ENCODE data around the gene RAMP1. TPM values are rescaled to one million over a fixed set of nuclear protein-coding genes. Genes with fewer than 3 reads are reported as not detected.
"Not testable (repeated sequence)": the region's sequence is repeated elsewhere in the genome, so short reads cannot be mapped to it uniquely, and the experiment has no call there.

The RAMP1 gene
- total RNA-seq, 5 donors from 2014 or later (not counting 1 experiment from before 2014, with no cell fraction given), result 0.61 to 1.1 (median 0.95) TPM; not detected in 1

- no peak for DNase-seq
- peaks cover 0 to 3% of the 10 kb centered on the region in 2 donors for H3K27me3 Mint-ChIP-seq
- H3K4me1 Mint-ChIP-seq, result no peaks in the 10 kb centered on the region
- Histone ChIP-seq H3K9me3 (no peaks in the 10 kb centered on the region), H3K4me1 (ENCODE audit: control insufficient read depth in 1 of 2, extremely low read depth in 1 of 2, insufficient read depth in 2 of 2, low read length in 2 of 2) (no peaks in the 10 kb centered on the region), H3K36me3 (ENCODE audit: control insufficient read depth in 2 of 2, extremely low read depth in 1 of 2, insufficient read depth in 1 of 2, low read length in 1 of 2) (no peaks in the 10 kb centered on the region), H3K27ac (ENCODE audit: low read length) (no peak overlapping the region), H3K4me3 (ENCODE audit: control insufficient read depth in 1 of 2, extremely low read depth in 1 of 2, low read length in 1 of 2) (no peak overlapping the region), H3K27me3 (replicated peaks in 1 of 2; ENCODE audit: control insufficient read depth in 2 of 2, extremely low read depth in 1 of 2, insufficient read depth in 2 of 2, low read length in 1 of 2) (no peaks in the 10 kb centered on the region)
- H3K9me3 Mint-ChIP-seq, result peaks cover 0 to 6% (median 6%) of the 10 kb centered on the region in 3 donors
- ChIA-PET CTCF (no interaction called here), POLR2A (interaction anchor here in 1 of 2 donors (0.6 kb wide), 1 partner anchor 443 kb away, joined by 12 read pairs; no protein-coding TSS in a partner anchor)
- H3K36me3 Mint-ChIP-seq, result peaks cover under 1% of the 10 kb centered on the region
- H3K27ac Mint-ChIP-seq, result no peak overlapping the region
- no CpG with 5 or more reads among the region's 4 CpGs for WGBS (ENCODE audit: insufficient coverage)
- H3K4me3 Mint-ChIP-seq, result no peak overlapping the region
- no peak for ATAC-seq (replicated peaks in 1 of 4)
These were observed 18.4 kb upstream of the RAMP1 start for GRCh38 chr2:237841051-237841450.

GRCh38 chr2:237848940-237849339, 10.5 kb upstream of the RAMP1 start:
- 94% methylated on average over 8 of the region's 12 CpGs for WGBS (ENCODE audit: insufficient coverage)
- H3K36me3 Mint-ChIP-seq; H3K27me3 Mint-ChIP-seq; ATAC-seq (replicated peaks in 1 of 4); CTCF ChIA-PET; H3K4me1 ChIP-seq (ENCODE audit: control insufficient read depth in 1 of 2, extremely low read depth in 1 of 2, insufficient read depth in 2 of 2, low read length in 2 of 2); DNase-seq; H3K27ac ChIP-seq (ENCODE audit: low read length); H3K36me3 ChIP-seq (ENCODE audit: control insufficient read depth in 2 of 2, extremely low read depth in 1 of 2, insufficient read depth in 1 of 2, low read length in 1 of 2); H3K9me3 Mint-ChIP-seq; H3K4me1 Mint-ChIP-seq; H3K9me3 ChIP-seq; H3K4me3 ChIP-seq (ENCODE audit: control insufficient read depth in 1 of 2, extremely low read depth in 1 of 2, low read length in 1 of 2); H3K4me3 Mint-ChIP-seq; H3K27ac Mint-ChIP-seq; H3K27me3 ChIP-seq (replicated peaks in 1 of 2; ENCODE audit: control insufficient read depth in 2 of 2, extremely low read depth in 1 of 2, insufficient read depth in 2 of 2, low read length in 1 of 2): not testable (repeated sequence)
- POLR2A ChIA-PET, result interaction anchor here in 1 of 2 donors (0.6 kb wide), 1 partner anchor 126 kb away, joined by 5 read pairs; no protein-coding TSS in a partner anchor

DNA sequence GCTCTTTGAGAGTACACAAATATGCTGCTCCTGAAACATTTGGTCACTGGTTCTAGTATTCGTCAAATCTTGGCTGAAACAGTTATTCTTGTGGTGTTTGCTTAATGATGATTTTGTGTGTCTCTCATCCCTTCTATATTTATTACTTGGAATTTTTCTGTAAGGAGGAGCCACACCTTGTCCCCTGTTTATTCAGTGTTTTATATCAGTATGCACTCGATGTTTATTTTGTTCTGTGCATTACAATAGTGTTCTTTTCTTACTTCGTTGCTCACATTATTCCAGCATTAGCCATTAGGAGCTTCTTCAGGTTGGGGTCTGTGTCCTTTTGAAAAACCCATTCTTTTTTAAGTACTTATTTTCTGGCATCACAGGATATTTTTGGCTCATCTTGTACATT, 5.1 kb upstream of the RAMP1 start:
- H3K4me3 Mint-ChIP-seq, result no peak overlapping the region
- Histone ChIP-seq H3K9me3 (no peaks in the 10 kb centered on the region), H3K27me3 (replicated peaks in 1 of 2; ENCODE audit: control insufficient read depth in 2 of 2, extremely low read depth in 1 of 2, insufficient read depth in 2 of 2, low read length in 1 of 2) (peaks cover 2 to 19% of the 10 kb centered on the region in 2 experiments), H3K4me1 (ENCODE audit: control insufficient read depth in 1 of 2, extremely low read depth in 1 of 2, insufficient read depth in 2 of 2, low read length in 2 of 2) (peaks cover 0 to 12% of the 10 kb centered on the region in 2 experiments), H3K27ac (ENCODE audit: low read length) (no peak overlapping the region), H3K4me3 (ENCODE audit: control insufficient read depth in 1 of 2, extremely low read depth in 1 of 2, low read length in 1 of 2) (no peak overlapping the region), H3K36me3 (ENCODE audit: control insufficient read depth in 2 of 2, extremely low read depth in 1 of 2, insufficient read depth in 1 of 2, low read length in 1 of 2) (no peaks in the 10 kb centered on the region)
- H3K36me3 Mint-ChIP-seq, result no peaks in the 10 kb centered on the region
- peaks cover 5 to 9% (median 8%) of the 10 kb centered on the region in 3 donors for H3K4me1 Mint-ChIP-seq
- POLR2A ChIA-PET, result no interaction called here
- H3K27me3 Mint-ChIP-seq, result peaks cover 14 to 20% of the 10 kb centered on the region in 2 donors
- CTCF ChIA-PET, result interaction anchor here (0.5 to 1.1 kb wide), 2 partner anchors 286 to 409 kb away, joined by 3 to 10 read pairs; no protein-coding TSS in a partner anchor
- ATAC-seq (replicated peaks in 1 of 4) (no peak), DNase-seq (no peak)
- no peak overlapping the region for H3K27ac Mint-ChIP-seq
- no CpG with 5 or more reads among the region's 3 CpGs for WGBS (ENCODE audit: insufficient coverage)
- H3K9me3 Mint-ChIP-seq, result no peaks in the 10 kb centered on the region

- peaks cover 32 to 35% of the 10 kb centered on the region in 2 donors for H3K27me3 Mint-ChIP-seq
- CTCF ChIA-PET, result interaction anchor here in 1 of 2 donors (0.6 to 1.0 kb wide), 3 partner anchors 41 to 406 kb away, joined by 3 to 4 read pairs (median 4); no protein-coding TSS in a partner anchor
- Histone ChIP-seq H3K4me1 (ENCODE audit: control insufficient read depth in 1 of 2, extremely low read depth in 1 of 2, insufficient read depth in 2 of 2, low read length in 2 of 2) (peaks cover 0 to 18% of the 10 kb centered on the region in 2 experiments), H3K9me3 (no peaks in the 10 kb centered on the region), H3K4me3 (ENCODE audit: control insufficient read depth in 1 of 2, extremely low read depth in 1 of 2, low read length in 1 of 2) (no peak overlapping the region), H3K27ac (ENCODE audit: low read length) (no peak overlapping the region), H3K27me3 (replicated peaks in 1 of 2; ENCODE audit: control insufficient read depth in 2 of 2, extremely low read depth in 1 of 2, insufficient read depth in 2 of 2, low read length in 1 of 2) (peaks cover 2 to 45% of the 10 kb centered on the region in 2 experiments), H3K36me3 (ENCODE audit: control insufficient read depth in 2 of 2, extremely low read depth in 1 of 2, insufficient read depth in 1 of 2, low read length in 1 of 2) (no peaks in the 10 kb centered on the region)
- H3K4me1 Mint-ChIP-seq, result peaks cover 8 to 16% (median 10%) of the 10 kb centered on the region in 3 donors
- ATAC-seq (replicated peaks in 1 of 4), result no peak
- H3K9me3 Mint-ChIP-seq, result no peaks in the 10 kb centered on the region
- no peaks in the 10 kb centered on the region for H3K36me3 Mint-ChIP-seq
- no peak overlapping the region for H3K27ac Mint-ChIP-seq
- H3K4me3 Mint-ChIP-seq, result no peak overlapping the region
- POLR2A ChIA-PET, result no interaction called here
- DNase-seq, result no peak
- WGBS (ENCODE audit: insufficient coverage), result no CpG with 5 or more reads among the region's 8 CpGs
These were observed 1.6 kb upstream of the RAMP1 start for GRCh38 chr2:237857791-237858190.

DNA sequence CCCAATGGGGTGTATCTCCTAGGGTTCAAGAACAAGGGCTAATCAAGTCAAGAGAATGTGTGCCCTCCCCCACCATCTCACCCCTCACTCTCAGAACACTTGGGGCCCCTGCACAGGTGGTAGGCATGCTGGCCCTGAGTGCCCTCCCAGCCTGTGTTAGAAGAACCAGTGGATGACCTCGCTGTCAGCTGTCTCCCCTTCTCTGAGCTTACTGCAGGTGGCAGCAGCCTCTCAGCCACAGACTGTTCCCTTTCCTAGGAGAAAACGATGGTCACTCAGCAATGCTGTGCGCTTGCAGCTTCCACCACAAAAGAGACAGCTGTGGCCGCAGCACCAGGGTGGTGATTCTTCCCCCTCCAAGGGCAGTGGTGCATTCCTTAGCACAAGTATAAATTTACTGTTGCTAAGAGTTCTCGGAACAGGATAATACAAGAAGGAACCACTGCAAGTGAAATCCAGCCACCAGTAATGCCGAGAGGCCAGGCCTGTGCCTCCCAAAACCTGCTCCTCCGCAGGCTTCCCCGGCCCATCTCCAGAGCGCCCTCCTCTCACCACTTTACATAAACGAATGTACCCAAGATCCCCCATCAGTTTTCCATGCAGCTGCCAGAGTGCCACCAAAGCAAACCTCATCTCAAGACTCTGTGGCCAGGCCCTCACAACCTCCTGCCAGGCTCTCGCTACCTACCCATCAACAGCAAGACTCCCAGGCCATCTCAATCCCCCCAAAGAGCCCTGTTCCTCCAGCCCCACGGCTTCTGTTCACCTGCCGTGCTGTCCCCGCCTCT, 935 bp upstream of the RAMP1 start:
- Mint-ChIP-seq H3K27ac (no peak overlapping the region), H3K4me1 (peaks cover 8 to 16% (median 10%) of the 10 kb centered on the region in 3 donors), H3K4me3 (peak overlapping the region in 2 of 3 donors; percentile 49 to 71), H3K27me3 (peaks cover 32 to 35% of the 10 kb centered on the region in 2 donors), H3K36me3 (no peaks in the 10 kb centered on the region), H3K9me3 (no peaks in the 10 kb centered on the region)
- Histone ChIP-seq H3K27me3 (replicated peaks in 1 of 2; ENCODE audit: control insufficient read depth in 2 of 2, extremely low read depth in 1 of 2, insufficient read depth in 2 of 2, low read length in 1 of 2) (peaks cover 2 to 52% of the 10 kb centered on the region in 2 experiments), H3K36me3 (ENCODE audit: control insufficient read depth in 2 of 2, extremely low read depth in 1 of 2, insufficient read depth in 1 of 2, low read length in 1 of 2) (no peaks in the 10 kb centered on the region), H3K27ac (ENCODE audit: low read length) (no peak overlapping the region), H3K4me3 (ENCODE audit: control insufficient read depth in 1 of 2, extremely low read depth in 1 of 2, low read length in 1 of 2) (no peak overlapping the region), H3K4me1 (ENCODE audit: control insufficient read depth in 1 of 2, extremely low read depth in 1 of 2, insufficient read depth in 2 of 2, low read length in 2 of 2) (peaks cover 0 to 18% of the 10 kb centered on the region in 2 experiments), H3K9me3 (no peaks in the 10 kb centered on the region)
- DNase-seq (peak in 22 of 35 experiments; percentile 13 to 65 (median 25)), ATAC-seq (replicated peaks in 1 of 4) (peak; percentile 48 to 76 (median 66))
- ChIA-PET POLR2A (no interaction called here), CTCF (interaction anchor here in 1 of 2 donors (0.6 to 1.0 kb wide), 3 partner anchors 42 to 405 kb away, joined by 3 to 4 read pairs (median 4); no protein-coding TSS in a partner anchor)
- 62% methylated on average over 8 of the region's 14 CpGs for WGBS (ENCODE audit: insufficient coverage)

DNA sequence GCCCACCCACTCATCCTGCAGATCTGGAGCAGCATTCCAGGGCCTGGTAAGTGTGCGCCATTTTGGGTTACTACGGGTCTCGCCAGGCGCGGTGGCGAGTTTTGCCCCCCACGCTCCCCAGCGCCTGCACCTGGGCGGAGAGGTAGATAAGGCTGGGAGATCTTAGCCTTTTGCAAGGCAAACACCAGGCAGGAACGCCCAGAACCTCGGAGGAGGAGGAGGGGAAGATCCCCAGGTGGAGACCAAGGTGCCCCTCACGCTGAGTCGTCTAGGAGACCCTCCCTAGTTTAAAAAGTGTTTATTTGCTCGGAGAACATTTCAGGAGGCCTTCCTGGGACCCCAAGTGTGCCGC, 365 bp upstream of the RAMP1 start:
- Histone ChIP-seq H3K4me1 (ENCODE audit: control insufficient read depth in 1 of 2, extremely low read depth in 1 of 2, insufficient read depth in 2 of 2, low read length in 2 of 2) (peaks cover 0 to 18% of the 10 kb centered on the region in 2 experiments), H3K4me3 (ENCODE audit: control insufficient read depth in 1 of 2, extremely low read depth in 1 of 2, low read length in 1 of 2) (no peak overlapping the region), H3K27me3 (replicated peaks in 1 of 2; ENCODE audit: control insufficient read depth in 2 of 2, extremely low read depth in 1 of 2, insufficient read depth in 2 of 2, low read length in 1 of 2) (peaks cover 2 to 58% of the 10 kb centered on the region in 2 experiments), H3K36me3 (ENCODE audit: control insufficient read depth in 2 of 2, extremely low read depth in 1 of 2, insufficient read depth in 1 of 2, low read length in 1 of 2) (no peaks in the 10 kb centered on the region), H3K9me3 (no peaks in the 10 kb centered on the region), H3K27ac (ENCODE audit: low read length) (no peak overlapping the region)
- WGBS (ENCODE audit: insufficient coverage), result 71% methylated on average over 13 of the region's 15 CpGs
- no peak for DNase-seq
- Mint-ChIP-seq H3K4me1 (peaks cover 8 to 16% (median 10%) of the 10 kb centered on the region in 3 donors), H3K9me3 (no peaks in the 10 kb centered on the region), H3K4me3 (peak overlapping the region in 2 of 3 donors; percentile 13 to 71), H3K36me3 (no peaks in the 10 kb centered on the region), H3K27ac (no peak overlapping the region), H3K27me3 (peaks cover 32 to 35% of the 10 kb centered on the region in 2 donors)
- ATAC-seq (replicated peaks in 1 of 4), result no peak
- CTCF ChIA-PET, result no interaction called here
- POLR2A ChIA-PET, result no interaction called here
